KOPT-K1 (cell line): ENCODE data around the gene AGAP1.

ENCODE experiments used
- H3K27ac ChIP-seq: fragments of 200-600 bp; sonication (generic); 2 replicates; pipeline ENCODE4 v1.5.1; 2016; ENCODE audit warnings: antibody characterized with exemption, mild to moderate bottlenecking, low read depth, low read length; ENCODE audit not compliant: poor library complexity, severe bottlenecking
- H3K36me3 ChIP-seq: fragments of 200-600 bp; sonication (generic); 2 replicates; pipeline ENCODE4 v1.5.1; 2017; ENCODE audit warnings: antibody characterized with exemption, mild to moderate bottlenecking, low read length, moderate library complexity; ENCODE audit not compliant: insufficient read depth
- H3K9me3 ChIP-seq: fragments of 200-600 bp; sonication (generic); 2 replicates; pipeline ENCODE4 v1.5.1; 2017; ENCODE audit warnings: antibody characterized with exemption, low read length, mild to moderate bottlenecking; ENCODE audit not compliant: insufficient read depth, poor library complexity, severe bottlenecking

AGAP1 gene

DNA sequence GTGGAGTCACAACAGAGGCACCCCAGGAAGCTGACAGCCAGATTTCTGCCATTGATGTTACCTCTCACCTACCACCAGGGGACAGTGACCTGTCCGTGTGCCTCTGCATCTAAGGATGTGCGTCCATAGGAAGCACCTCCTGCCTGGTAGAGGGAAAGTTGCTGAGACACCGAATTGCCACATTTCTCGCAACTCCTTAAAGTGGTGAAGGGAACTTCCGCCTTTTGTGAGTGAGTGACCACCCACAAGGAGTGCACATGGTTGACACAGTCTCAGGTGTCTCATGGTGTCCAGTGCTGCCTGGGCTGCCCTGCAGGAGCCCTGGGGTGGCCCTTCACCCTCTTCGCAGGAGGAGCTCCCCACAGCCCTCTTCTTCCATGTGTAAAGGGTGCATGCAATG is 472.6 kb downstream of the AGAP1 start:
- no peaks in the 10 kb centered on the region for H3K36me3 ChIP-seq
- no peak overlapping the region for H3K27ac ChIP-seq

DNA sequence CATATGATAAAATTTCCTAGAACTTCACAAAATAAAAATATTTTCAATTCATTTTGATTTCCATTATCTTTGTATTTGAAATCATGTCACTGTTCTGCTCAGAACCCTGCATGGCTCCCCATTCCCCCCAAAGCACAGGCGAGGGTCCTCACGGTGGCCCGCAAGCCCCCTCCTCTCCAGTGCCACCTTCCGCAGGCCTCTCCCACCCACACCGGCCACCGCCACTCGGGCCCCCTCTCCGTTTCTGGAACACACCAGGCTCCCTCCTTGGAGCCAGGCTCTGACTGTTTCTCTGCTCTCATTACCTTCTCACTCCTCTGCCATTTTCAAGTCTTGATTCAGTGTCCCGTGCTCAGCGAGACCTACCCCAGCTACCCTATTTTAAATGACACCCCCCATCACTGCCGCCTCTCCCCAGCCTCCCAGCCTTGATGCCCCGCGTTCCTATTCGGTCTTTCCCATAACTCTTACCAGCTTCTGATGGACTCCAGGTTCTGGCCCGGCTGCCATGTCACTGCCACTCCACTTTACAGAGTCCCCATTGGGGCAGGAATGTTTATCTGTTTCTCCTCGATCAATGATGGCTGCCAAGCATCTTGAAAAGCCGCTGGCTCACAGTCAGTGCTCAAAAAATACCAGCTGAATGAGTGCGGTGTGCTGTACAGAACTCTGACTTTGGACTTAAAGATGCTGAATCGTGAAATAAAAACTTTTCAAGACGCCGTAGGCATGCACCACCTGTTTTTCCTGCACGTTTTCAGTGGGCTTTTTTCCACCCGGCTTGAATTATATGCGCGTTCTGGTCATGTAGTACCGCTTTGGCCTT is 473.3 kb downstream of the AGAP1 start:
- no peaks in the 10 kb centered on the region for H3K9me3 ChIP-seq
- no peaks in the 10 kb centered on the region for H3K36me3 ChIP-seq
- no peak overlapping the region for H3K27ac ChIP-seq

More for the DNA sequence above, 472.6 kb downstream of the AGAP1 start:
- no peaks in the 10 kb centered on the region for H3K9me3 ChIP-seq

DNA sequence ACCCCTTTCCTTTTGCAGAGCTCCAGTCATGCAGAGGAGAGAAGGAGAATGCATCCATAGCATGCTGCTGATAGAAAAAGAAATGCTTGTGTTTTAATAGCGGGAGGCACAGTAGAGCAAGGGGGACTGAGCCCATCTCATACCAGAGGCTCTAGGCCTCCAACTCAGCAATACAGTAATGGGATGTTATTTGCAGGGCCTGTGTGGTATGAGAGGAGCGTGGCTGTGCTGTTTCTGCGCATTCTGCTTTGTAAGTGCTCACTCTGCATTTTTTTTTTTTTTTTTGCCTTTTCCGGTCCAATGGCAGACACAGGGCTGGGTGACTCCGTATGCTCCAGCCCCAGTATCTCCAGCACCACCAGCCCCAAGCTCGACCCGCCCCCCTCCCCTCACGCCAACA is 474.3 kb downstream of the AGAP1 start:
- no peaks in the 10 kb centered on the region for H3K36me3 ChIP-seq
- no peaks in the 10 kb centered on the region for H3K9me3 ChIP-seq

DNA sequence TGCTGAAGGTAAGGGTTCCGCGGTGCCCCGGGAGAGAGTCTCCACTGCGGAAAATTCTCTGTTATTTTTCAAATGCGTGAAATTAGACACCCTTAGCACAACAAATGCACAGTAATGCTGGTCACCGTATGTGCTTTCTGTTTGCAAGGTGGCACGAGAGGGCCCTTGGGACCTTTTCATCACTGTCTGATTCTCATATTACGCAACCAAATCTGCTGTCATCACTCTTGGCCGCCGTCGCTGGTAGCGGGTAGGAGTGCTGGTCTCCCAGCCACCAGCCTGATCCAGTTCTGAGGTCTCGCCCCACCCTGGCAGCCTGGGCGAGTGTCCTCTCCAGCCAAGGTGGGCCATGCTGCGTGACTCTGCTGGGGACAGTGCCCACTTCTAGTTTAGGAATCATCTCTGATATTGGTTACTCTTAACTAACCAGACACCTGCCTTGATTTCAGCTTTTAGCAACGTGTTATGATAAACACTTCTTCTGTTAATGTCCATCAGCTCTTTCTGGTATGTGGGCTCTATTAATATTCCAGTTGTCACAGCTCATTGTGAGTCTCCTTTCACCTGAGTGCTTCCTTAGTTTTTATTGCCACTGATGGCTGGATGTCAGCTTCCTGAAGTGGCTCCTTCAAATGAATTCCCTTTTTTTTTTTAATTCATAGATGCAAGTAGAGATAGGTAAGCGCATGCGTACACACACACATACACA is 474.9 kb downstream of the AGAP1 start:
- H3K36me3 ChIP-seq = no peaks in the 10 kb centered on the region
- H3K27ac ChIP-seq = no peak overlapping the region
- no peaks in the 10 kb centered on the region for H3K9me3 ChIP-seq

More for the DNA sequence above, 474.3 kb downstream of the AGAP1 start:
- H3K27ac ChIP-seq = no peak overlapping the region

DNA sequence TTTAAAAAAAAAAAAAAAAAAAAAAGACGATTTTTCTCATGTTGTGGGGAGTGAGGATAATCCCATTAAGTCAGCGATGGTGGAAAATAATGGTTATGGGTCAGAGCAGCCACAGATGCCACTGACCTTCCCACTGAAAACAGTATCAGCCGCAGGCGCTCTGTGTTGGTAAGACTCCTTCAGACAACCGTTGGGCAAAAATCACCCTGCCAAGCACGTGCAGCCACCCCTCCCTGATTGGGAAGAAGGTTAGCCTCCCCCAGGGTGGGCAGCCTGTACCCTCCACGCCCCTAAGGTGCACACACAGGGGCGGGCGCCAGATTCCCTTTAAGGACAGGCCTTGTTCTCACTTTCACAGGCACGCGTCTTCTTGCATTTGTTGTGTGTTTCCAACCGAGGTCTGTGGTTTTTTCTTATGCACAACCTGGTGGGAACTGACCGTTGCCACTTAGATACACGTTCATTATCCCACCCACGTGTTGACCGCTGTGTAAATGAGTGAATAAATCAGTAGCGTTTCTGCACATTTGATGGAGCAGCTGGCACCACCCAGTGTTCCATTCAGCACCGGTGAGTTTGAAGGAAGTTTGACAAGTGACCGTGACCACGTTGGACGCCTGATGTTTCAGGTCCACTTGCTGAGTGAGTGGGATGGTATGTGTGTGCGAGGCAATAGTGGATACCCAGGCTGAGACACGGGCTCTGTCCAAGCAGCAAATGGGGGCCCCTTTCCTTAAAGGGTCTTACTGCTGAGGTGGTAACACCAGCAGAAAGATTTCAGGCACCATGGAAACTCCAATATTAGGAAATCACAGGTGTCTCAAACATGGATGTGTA is 476.6 kb downstream of the AGAP1 start:
- H3K36me3 ChIP-seq = no peaks in the 10 kb centered on the region
- no peak overlapping the region for H3K27ac ChIP-seq
- H3K9me3 ChIP-seq = no peaks in the 10 kb centered on the region

DNA sequence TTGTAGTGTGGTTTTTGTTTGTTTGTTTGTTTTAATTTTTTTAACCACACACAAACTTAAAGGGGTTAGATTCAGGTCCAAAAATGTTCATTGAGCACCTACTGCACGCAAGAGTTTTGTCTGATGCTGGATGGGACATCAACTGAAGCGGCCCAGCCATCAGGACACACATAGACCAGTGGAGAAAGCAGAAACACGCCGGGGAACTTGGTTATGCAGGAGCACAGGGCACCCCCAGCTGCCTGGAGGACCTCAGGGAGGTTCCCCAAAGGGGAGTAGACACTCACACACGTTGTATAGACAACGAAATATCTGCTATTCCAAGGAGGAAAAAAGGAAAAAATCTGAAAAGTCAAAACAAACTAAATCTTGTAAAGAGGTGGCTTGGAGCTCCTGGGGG is 482.7 kb downstream of the AGAP1 start:
- Histone ChIP-seq H3K36me3 (no peaks in the 10 kb centered on the region), H3K9me3 (no peaks in the 10 kb centered on the region), H3K27ac (no peak overlapping the region)

DNA sequence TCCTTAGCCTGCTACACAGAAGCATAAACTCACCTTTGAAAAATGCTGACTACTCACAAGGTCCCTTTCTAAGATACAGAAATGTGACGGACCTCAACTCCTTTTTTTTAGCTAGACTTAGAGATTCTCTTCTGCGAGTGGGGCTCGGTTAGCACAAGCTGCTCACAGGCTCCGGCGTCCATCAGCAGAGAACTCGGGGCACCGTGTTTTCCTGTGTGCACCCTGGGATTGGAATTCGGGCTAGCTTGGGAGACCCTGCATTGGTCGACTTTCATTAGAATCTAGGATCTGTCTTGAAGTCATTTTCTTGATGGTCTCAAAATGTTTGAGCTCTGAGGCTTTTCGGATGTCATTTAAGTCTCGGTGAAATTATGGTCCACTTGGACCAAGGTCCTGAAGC is 483.1 kb downstream of the AGAP1 start:
- Histone ChIP-seq H3K27ac (no peak overlapping the region), H3K36me3 (no peaks in the 10 kb centered on the region), H3K9me3 (no peaks in the 10 kb centered on the region)

DNA sequence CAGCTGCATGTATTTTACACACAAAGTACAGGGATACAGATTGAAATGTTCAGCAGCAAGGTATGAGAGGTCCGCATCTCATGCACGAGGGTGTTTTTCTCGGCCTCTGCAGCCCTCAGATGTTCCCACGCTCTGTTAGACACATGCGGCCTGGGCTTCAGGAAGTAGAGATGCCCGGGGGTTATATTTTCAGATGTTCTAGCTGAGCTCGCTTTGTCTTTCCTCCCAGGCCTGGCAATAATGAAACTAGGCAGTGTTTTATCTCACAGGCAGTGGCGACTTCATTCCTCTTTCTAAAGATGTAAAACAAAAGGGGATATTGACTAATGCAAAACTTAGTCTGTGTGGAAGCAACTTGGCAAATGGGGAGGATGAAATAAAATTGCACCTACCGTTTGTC is 483.6 kb downstream of the AGAP1 start:
- Histone ChIP-seq H3K9me3 (no peaks in the 10 kb centered on the region), H3K27ac (no peak overlapping the region), H3K36me3 (no peaks in the 10 kb centered on the region)

DNA sequence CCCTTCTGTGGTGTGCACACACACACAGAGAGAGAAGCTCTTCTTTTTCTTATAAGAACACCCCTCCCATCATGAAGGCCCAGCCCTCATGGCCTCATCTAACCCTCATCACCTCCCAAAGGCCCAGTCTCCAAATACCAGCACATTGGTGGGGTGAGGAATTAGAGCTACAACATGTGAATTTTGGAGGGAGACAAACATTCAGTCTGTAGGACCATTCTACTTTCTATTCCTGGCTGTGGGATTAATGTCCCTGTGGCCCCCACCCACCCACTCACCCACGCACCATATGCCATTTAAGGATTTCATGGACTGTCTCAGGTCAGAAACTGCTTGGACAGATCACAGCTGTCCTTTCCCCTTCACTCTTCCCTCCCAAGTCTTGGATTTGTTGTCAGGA is 484.2 kb downstream of the AGAP1 start:
- Histone ChIP-seq H3K36me3 (no peaks in the 10 kb centered on the region), H3K9me3 (no peaks in the 10 kb centered on the region), H3K27ac (no peak overlapping the region)

DNA sequence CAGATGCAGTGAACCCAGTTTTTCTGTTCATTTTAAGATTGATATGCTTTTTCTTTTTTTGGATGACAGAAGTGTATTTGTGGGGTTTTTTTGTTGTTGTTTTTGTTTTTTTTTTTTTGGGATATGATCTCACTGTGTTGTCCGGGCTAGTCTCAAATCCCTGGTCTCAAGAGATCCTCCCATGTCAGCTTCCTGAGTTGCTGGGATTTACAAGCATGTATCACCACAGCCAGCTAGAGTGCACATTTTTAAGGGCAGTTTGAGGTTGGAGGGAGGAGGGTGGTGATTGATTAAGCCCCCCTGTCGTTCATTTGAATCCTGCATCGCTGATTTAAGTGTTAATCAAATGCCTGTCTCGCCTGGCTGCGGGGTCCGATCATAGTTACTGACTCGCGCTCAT is 485.2 kb downstream of the AGAP1 start:
- H3K36me3 ChIP-seq = no peaks in the 10 kb centered on the region
- no peaks in the 10 kb centered on the region for H3K9me3 ChIP-seq

DNA sequence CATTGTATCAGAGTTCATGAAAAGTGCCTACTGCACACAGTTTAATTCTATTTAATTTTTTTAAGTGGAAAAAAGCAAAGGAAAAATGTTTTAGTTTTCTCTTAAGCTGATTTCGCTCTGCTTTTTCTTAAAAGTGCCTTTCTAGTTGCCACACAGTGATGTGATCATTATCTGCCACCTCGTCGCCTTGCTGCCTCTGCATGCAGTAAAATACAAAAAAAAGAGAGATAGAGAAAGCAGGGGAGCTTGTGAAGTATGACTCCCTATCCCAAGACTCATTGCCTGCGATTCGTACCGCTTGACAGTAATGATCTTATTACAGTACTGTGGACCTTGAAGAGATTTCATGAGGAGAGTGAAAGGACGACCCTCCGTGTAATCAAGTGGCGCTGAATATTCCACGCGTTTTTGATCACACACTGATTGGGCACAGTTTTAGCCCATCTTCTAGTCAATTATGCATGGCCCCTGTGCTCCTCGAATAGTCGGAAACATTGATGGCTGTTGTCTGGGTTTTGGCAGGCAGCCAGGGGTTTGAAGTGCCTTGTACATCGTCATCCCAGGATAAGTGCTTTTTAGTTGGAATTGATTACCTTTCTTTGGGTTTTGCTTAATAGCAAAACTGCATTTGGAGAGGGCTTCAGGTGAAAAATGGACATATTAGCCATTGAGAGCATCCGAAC is 486.1 kb downstream of the AGAP1 start:
- Histone ChIP-seq H3K36me3 (no peaks in the 10 kb centered on the region), H3K9me3 (no peaks in the 10 kb centered on the region), H3K27ac (no peak overlapping the region)

More for the DNA sequence above, 485.2 kb downstream of the AGAP1 start:
- no peak overlapping the region for H3K27ac ChIP-seq

DNA sequence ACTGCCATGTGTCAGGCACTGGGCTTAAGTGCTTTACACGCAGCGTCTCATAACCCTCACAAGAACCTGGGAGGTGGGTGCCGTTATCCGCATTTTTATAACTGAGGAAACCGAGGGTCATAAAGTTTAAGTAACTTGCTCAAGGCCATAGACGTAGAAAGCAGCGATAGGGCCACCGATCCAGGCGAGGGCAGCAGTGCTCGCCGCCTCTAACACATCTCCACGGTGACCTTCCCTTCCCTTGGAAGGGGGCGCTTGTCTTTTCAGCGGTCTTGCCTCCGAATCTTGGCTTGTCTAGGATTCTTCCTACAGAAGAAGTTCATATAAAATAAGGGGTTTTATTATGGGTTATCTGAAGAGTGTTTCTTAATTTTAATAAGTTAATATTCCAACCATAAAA is 487.8 kb downstream of the AGAP1 start:
- Histone ChIP-seq H3K27ac (no peak overlapping the region), H3K36me3 (no peaks in the 10 kb centered on the region), H3K9me3 (no peaks in the 10 kb centered on the region)

DNA sequence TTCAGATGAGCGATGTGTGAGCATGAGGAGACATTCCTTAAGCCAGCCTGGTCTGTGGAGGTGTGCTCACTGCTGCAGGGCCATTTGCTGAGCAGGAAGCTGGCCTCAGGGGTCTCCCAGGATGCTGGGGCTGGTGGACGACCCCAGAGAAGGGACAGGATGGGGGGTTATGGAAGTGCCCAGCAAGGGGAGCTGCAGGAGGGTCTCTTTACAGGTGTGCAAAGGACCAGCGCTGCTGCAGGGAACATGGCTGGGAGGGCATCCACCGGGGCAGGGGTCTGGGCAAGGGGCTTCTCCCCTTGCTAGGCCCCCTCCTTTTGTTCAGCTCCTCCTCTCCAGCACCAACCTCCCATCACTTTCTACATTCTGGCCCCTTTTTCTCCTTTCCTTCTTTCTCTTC is 489.2 kb downstream of the AGAP1 start:
- no peaks in the 10 kb centered on the region for H3K9me3 ChIP-seq

DNA sequence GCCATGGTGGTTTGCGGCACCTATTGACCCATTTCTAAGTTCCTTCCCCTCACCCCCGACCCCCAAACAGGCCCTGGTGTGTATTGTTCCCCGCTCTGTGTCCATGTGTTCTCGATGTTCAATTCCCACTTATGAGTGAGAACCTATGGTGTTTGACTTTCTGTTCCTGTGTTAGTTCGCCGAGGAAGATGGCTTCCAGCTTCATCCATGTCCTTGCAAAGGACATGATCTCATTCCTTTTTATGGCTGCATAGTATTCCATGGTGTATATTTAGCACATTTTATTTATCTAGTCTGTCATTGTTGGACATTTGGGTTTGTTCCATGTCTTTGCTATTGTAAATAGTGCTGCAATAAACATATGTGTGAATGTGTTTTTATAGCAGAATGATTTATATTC is 490.7 kb downstream of the AGAP1 start:
- no peaks in the 10 kb centered on the region for H3K9me3 ChIP-seq
- H3K36me3 ChIP-seq = no peaks in the 10 kb centered on the region
- H3K27ac ChIP-seq = no peak overlapping the region

More for the DNA sequence above, 489.2 kb downstream of the AGAP1 start:
- no peaks in the 10 kb centered on the region for H3K36me3 ChIP-seq
- H3K27ac ChIP-seq = no peak overlapping the region

DNA sequence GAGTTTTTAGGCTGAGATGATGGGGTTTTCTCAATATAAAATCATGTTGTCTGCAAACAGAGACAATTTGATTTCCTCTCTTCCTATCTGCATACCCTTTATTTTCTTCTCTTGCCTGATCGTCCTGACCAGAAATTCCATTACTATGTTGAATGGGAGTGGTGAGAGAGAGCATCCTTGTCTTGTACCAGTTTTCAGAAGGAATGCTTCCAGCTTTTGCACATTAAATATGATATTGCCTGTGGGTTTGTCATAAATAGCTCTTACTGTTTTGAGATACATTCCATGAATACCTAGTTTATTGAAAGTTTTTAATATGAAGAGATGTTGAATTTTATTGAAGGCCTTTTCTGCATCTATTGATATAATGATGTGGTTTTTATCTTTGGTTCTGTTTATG is 492.5 kb downstream of the AGAP1 start:
- Histone ChIP-seq H3K27ac (no peak overlapping the region), H3K9me3 (no peaks in the 10 kb centered on the region), H3K36me3 (no peaks in the 10 kb centered on the region)
